HG03103 (cell line): Measurements from ENCODE around the gene NACC2.
"Not testable (repeated sequence)": the region's sequence is repeated elsewhere in the genome, so short reads cannot be mapped to it uniquely, and the experiment has no call there.

ENCODE experiments used
- ATAC-seq: cut with Tn5 transposase; IDR thresholded peaks from one replicate; pipeline ENCODE4 v1.9.1; 2021; ENCODE audit warnings: low read depth; ENCODE audit not compliant: unreplicated experiment

NACC2 gene

GRCh38 chr9:136111190-136111589 is 16.1 kb upstream of the NACC2 start:
- no peak for ATAC-seq

DNA sequence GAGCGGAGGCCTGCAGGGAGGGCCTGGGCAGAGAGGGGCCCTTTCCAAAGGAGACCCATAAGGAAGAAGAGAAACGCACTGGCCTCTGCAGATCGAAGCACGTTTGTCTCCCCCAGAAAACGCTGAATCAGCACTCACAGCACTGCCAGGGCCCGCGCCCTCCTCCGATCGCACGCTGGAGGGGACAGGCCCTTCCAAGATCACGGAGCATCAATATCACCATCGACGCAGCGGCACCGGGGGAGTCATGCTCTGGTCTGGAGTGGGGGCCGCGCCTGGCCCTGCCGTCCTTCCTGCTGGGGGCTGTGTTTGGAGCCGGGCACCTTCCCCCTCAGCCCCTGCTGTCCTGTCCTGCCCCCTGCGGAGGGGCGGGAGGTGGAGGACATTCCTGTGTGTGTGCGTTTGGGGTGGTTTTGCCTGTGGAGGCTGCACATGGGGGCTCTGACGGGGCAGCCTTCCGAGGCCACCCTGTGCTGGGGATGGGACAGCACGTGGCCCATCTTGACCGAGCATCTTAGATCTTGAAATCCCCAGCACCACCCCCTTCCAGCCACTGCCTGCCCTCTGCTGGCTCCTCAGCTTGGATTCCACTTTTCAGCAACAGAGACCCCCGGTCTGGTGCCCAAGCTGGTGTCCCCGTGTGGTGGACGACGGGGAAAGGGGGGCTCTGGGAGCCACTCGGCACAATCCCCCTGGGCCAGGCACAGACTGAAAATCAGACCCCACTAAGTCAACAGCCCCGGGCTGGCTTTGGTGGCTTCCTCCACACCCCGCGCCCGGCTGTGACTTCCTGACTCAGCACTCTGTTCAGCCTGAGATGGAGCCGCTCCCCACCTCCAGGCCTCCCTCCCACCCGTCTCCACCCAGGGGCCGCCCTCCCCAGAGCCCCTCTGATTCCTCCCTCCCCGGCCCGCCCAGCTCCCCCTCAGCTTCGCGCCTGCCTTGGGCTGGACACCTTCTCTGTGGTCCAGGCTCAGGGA is 15.3 kb upstream of the NACC2 start:
- ATAC-seq = no peak

DNA sequence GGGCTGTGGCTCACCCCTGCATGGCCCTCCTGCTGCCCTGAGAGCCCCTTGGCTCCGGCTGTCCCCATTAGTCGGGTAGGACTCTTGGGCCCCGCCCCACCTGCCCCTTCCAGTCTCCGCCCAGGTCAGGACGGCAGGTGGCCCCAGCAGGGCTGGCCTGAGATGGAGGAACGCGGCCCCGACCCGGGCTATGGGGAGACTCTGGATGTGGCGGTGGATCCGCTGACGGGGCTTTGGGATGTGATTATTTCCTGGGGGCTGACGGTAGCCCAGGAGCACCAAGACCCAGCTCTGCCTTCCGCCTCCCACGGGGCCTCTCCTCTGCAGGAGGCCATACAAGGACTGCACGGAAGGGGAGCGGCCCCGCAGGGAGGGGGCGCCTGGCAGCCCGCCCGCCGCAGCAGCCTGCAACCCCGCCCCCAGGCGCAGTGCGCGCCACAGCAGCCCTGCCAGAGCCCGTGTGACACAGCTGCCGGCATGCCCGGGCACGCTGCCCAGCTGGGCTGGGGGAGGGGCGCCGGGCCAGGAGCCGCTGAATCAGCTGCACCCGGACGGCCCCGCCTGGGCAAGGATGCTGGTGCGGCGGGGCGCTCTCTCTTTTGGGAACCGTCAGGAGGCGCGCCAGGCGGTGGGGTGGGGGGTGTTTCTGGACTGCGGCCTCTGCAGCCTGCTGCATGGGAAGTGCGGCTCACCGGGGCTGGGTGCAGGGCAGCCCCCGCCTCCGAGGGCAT is 14.4 kb upstream of the NACC2 start:
- ATAC-seq = peak; percentile 72

- ATAC-seq = no peak
These were observed 13.7 kb upstream of the NACC2 start for GRCh38 chr9:136108648-136109266.

- ATAC-seq = no peak
These were observed 13.0 kb upstream of the NACC2 start for GRCh38 chr9:136107953-136108647.

GRCh38 chr9:136107155-136107952 is 12.3 kb upstream of the NACC2 start:
- no peak for ATAC-seq

- no peak for ATAC-seq
These were observed 10.5 kb upstream of the NACC2 start for GRCh38 chr9:136105398-136106135.

- ATAC-seq = no peak
These were observed 9.8 kb upstream of the NACC2 start for GRCh38 chr9:136104916-136105315.

DNA sequence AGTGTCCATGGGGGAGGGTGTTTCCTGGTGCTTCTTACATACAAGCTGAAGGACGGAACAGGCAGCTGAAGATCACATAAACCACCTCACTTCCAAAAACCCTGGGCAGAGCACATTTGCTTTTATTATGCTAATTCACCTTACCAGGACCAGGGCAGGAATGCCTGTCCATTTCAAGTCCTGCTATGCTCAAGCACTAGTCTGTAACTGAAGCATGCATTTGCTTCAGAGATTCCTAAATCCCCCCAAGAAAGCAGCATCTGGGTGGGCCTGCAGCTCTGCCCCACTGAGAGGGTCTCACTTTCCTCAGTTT is 9.4 kb upstream of the NACC2 start:
- no peak for ATAC-seq

DNA sequence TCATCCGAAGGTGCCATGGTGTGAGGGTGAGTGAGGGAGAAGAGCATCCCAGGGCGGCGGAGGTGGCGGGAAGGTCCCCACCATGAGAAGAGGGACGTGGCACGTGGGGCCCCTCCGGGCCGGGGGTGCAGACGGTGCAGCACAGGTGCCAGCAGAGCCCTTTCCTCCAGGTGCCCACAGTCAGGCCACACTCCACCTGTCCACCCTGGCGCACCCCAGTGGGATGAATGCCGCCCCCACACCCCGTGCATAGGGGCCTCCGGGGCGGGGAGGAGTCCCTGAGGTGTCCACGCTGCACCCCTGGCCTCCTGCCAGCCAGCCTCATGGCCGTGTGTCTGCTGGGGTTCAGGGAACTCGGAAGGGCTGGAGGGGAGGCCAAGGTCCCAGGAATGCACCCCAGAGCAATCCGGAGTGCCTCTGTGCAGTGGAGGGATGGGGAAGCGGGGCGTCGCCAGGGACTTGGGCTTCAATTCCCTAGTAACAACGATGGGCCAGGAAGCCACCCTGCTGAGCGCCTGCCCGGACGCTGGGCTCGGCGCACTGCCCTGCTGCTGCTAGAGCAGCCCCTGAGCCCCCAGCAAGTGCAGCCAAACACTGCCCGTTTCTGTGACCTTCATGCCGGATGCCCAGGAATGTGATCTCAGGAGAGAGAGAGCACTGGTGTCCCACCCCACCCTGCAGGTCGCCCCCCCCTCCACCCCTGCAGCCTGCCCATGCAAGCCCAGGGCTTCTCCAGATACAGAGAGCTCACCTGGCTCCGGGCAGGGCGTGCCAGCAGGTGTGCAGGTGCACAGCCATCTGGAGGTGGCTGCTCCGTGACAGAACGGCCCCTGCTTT is 8.8 kb upstream of the NACC2 start:
- no peak for ATAC-seq

GRCh38 chr9:136101615-136102074 is 6.6 kb upstream of the NACC2 start:
- not testable (repeated sequence) for ATAC-seq

DNA sequence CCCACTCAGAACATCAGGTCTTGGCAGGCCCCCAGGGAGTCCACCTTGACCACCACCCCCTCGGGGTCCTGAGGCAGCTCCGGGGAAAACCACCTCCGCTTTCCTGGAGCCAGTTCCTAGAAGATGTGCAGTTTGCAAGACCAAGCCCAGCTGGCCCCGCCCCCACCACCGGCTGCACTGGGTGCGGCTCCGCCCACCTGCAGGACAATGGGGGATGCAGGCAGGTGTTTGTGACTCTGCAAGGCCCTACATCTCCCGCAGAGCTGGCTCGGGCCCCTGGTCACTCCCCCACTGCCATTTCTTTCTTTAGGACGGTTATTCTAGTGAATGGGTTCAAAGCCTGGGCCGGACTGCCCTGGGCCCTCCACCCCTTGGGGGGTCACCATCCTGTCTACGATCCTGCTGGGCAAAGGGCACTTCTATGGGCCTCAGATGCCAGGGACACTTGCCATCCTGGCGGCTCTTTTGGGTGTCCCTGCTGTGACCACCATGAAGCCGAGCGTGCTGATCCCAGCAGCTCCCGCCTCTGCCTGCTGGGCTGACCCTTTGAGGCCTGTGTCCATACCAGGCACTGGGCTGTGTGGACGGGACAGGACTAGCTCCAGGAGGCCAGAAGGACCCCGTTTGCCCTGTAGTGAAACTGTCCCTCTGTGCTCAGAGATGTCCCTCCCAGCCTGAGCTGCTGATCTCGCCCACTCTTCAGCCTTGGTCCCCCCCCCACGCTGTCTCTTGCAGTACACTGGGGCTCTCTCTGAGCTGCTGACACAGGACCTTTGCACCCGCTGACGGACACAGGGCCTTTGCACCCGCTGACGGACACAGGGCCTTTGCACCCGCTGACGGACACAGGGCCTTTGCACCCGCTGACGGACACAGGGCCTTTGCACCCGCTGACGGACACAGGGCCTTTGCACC is 5.9 kb upstream of the NACC2 start:
- ATAC-seq = no peak

GRCh38 chr9:136099542-136099941 is 4.5 kb upstream of the NACC2 start:
- ATAC-seq = no peak

- ATAC-seq = no peak
These were observed 3.8 kb upstream of the NACC2 start for GRCh38 chr9:136098844-136099243.

GRCh38 chr9:136098210-136098609 is 3.1 kb upstream of the NACC2 start:
- ATAC-seq = no peak

DNA sequence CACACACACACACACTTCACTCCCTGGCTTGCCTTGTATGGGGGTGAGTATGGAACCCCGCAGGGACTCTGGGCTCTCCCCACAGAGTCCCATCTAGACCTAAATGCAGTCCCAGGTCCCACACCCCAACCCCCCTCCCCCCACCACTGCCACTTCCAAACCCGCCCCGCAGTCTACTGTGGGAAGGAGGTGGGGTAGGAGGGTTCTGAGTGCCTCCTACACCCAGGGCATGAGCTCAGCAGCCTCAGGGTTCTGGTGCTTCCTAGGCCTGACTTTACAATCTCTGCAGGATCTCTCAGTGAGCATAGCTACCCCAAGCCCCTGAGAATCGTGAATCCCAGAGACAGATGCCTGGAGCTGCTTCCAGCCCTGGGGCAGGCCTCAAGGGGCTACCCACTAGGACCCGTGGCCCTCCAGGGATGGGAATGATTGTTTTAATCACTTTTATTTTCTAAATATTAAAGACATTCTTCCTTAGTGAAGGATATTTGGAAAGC is 1.5 kb upstream of the NACC2 start:
- no peak for ATAC-seq
